Adrenal gland (tissue), 12 donors: ENCODE data around the gene CAND2. TPM values are rescaled to one million over a fixed set of nuclear protein-coding genes. Genes with fewer than 3 reads are reported as not detected.

Experiments
- DNase-seq, 7 donors: peaks; one replicate each; pipeline ENCODE4 v3.0.0-alpha.2; 2019 to 2020
- H3K27ac ChIP-seq, 5 donors: fragments of 200-600 bp; sonication (generic) in 4 of 5; 1 replicate in 3 of 5; 2 replicates in 2 of 5; pipeline versions ENCODE4 v1.5.1 to v1.8.0; 2016 to 2020; ENCODE audit warnings: mild to moderate bottlenecking in 1 of 5
- H3K27me3 ChIP-seq: fragments of 200-600 bp; 2 replicates; pipeline ENCODE4 v1.8.0; 2021
- H3K36me3 ChIP-seq, 2 donors: fragments of 200-600 bp; replicated peaks in 1 of 2; 1 replicate in 1 of 2; 2 replicates in 1 of 2; pipeline versions ENCODE4 v1.5.1 to v1.8.0; 2018 to 2022
- H3K4me1 ChIP-seq, 2 donors: fragments of 200-600 bp; replicated peaks in 1 of 2; 1 replicate in 1 of 2; 2 replicates in 1 of 2; pipeline versions ENCODE4 v1.5.1 to v1.8.0; 2018 to 2021
- H3K4me3 ChIP-seq, 4 donors: fragments of 200-600 bp; sonication (generic) in 3 of 4; one replicate each; pipeline ENCODE4 v1.5.1; 2016 to 2018
- H3K9me3 ChIP-seq, 3 donors: fragments of 200-600 bp; sonication (generic) in 1 of 3; replicated peaks in 1 of 3; 1 replicate in 2 of 3; 2 replicates in 1 of 3; pipeline versions ENCODE4 v1.5.1 to v1.8.0; 2016 to 2021
- CTCF ChIP-seq, 6 experiments: fragments of 450-650 bp in 4 of 6; fragments of 200-600 bp in 2 of 6; sonication (generic) in 1 of 6; IDR thresholded peaks; 1 replicate in 5 of 6; 2 replicates in 1 of 6; pipeline versions ENCODE4 v1.5.1 to v1.8.0; 2016 to 2021; ENCODE audit warnings: antibody characterized with exemption in 6 of 6, mild to moderate bottlenecking in 2 of 6, moderate library complexity in 1 of 6
- POLR2A ChIP-seq, 2 donors: fragments of 450-650 bp; IDR thresholded peaks; one replicate each; pipeline ENCODE4 v1.6.1; 2017; ENCODE audit warnings: antibody characterized with exemption in 2 of 2, mild to moderate bottlenecking in 2 of 2, moderate library complexity in 1 of 2
- WGBS, 4 donors: extraction: QIAGEN DNeasy Blood & Tissue Kit in 2 of 4; methylation state at CpG; one replicate each; pipeline versions ENCODE4 v1.1.5 to v1.1.7; 2013 to 2017; 5-methylcytosine and 5-hydroxymethylcytosine counted together
- intact Hi-C, 2 donors: fragments of 100-400 bp; cut with DNase I; formaldehyde crosslinking; loops; one replicate each; pipeline versions ENCODE4 v1.14.1 to v1.15.0; 2022 to 2023
- polyA plus RNA-seq, 3 donors: library from polyadenylated mRNA; stranded (reverse); fragments of 200-250 nt in 2 of 3; fragments of 350-450 nt in 1 of 3; fragmentation: Illumina TruSeq in 1 of 3; extraction: RNeasy Lipid Tissue Mini Kit (QIAGEN cat#74804) in 1 of 3; gene quantifications; one replicate each; pipeline ENCODE4 v1.2.3, GENCODE V29; 2013 to 2014
- total RNA-seq, 9 donors: library from RNA; depleted of rRNA in 4 of 9; stranded (reverse); fragments of >200 nt in 4 of 9; fragments of 120-200 nt in 1 of 9; fragmentation: NEBNext Ultra II Directional in 1 of 9; extraction: Animal tissue kit (Norgen Biotek cat#: 25700) in 1 of 9; gene quantifications; one replicate each; pipeline versions ENCODE4 v1.1.0 to v1.2.4, GENCODE V29; 2013 to 2023
- donor health status: healthy with polysubstance abuse.
- donor health status: Bipolar disorder and iron deficiency.
- donor health status: DM: yes; HTN: yes; CAD: no.
- donor health status: DM: no; HTN: no; CAD: no.
- donor health status: DM: no; HTN: no; CAD: no.
- donor health status: DM: yes; HTN: yes; CAD: no.

The CAND2 gene
- total and polyA plus RNA-seq, 12 donors = 1.1 to 17.9 (median 7.6) TPM

- Histone ChIP-seq H3K4me3 (no peak overlapping the region), H3K9me3 (no peaks in the 10 kb centered on the region), H3K27me3 (no peaks in the 10 kb centered on the region), H3K27ac (no peak overlapping the region), H3K4me1 (peaks cover 0 to 5% of the 10 kb centered on the region in 2 donors), H3K36me3 (peaks cover 0 to 22% of the 10 kb centered on the region in 2 donors)
- intact Hi-C loops = no loop called here
- 94 to 95% (median 94%) methylated on average over 21 to 24 of the region's 24 CpGs for WGBS, 4 donors
- TF ChIP-seq POLR2A (IDR thresholded peaks at IDR 0.05) = no peak
- TF ChIP-seq CTCF (IDR thresholded peaks at IDR 0.05) = no peak
- no peak for DNase-seq
Measured at GRCh38 chr3:12815078-12815477, 18.6 kb downstream of the CAND2 start.

GRCh38 chr3:12815719-12816118 lies 19.2 kb downstream of the CAND2 start:
- Histone ChIP-seq H3K4me1 (peaks cover 0 to 1% of the 10 kb centered on the region in 2 donors), H3K4me3 (no peak overlapping the region), H3K27ac (no peak overlapping the region), H3K9me3 (no peaks in the 10 kb centered on the region), H3K36me3 (peaks cover 0 to 22% of the 10 kb centered on the region in 2 donors), H3K27me3 (no peaks in the 10 kb centered on the region)
- intact Hi-C loops = no loop called here
- TF ChIP-seq CTCF (IDR thresholded peaks at IDR 0.05) (no peak), POLR2A (IDR thresholded peaks at IDR 0.05) (no peak)
- 89 to 95% (median 94%) methylated on average over 3 to 9 of the region's 9 CpGs for WGBS, 4 donors
- DNase-seq = no peak

GRCh38 chr3:12816521-12817342 lies 20.3 kb downstream of the CAND2 start:
- H3K4me1 ChIP-seq = peaks cover 0 to 4% of the 10 kb centered on the region in 2 donors

GRCh38 chr3:12817343-12817710 lies 20.8 kb downstream of the CAND2 start:
- H3K36me3 ChIP-seq = peaks cover 0 to 22% of the 10 kb centered on the region in 2 donors
- TF ChIP-seq POLR2A (IDR thresholded peaks at IDR 0.05) = no peak
- no peak for TF ChIP-seq CTCF (IDR thresholded peaks at IDR 0.05)

More at GRCh38 chr3:12816521-12817342, 20.3 kb downstream of the CAND2 start:
- no peaks in the 10 kb centered on the region for H3K27me3 ChIP-seq
- TF ChIP-seq CTCF (IDR thresholded peaks at IDR 0.05) (no peak), POLR2A (IDR thresholded peaks at IDR 0.05) (no peak)
- WGBS, 4 donors = 92 to 97% (median 94%) methylated on average over 14 to 34 of the region's 34 CpGs
- H3K36me3 ChIP-seq = peaks cover 0 to 22% of the 10 kb centered on the region in 2 donors
- H3K27ac ChIP-seq = no peak overlapping the region
- no peak for DNase-seq
- H3K4me3 ChIP-seq = no peak overlapping the region
- intact Hi-C loops = no loop called here
- H3K9me3 ChIP-seq = no peaks in the 10 kb centered on the region

More at GRCh38 chr3:12817343-12817710, 20.8 kb downstream of the CAND2 start:
- WGBS, 4 donors = 61 to 100% (median 67%) methylated on average over 1 to 16 of the region's 16 CpGs; no CpG with 5 or more reads in 1 of the 4 donors
- DNase-seq = no peak
- H3K27ac ChIP-seq = no peak overlapping the region
- peaks cover 0 to 4% of the 10 kb centered on the region in 2 donors for H3K4me1 ChIP-seq
- no peak overlapping the region for H3K4me3 ChIP-seq
- no peaks in the 10 kb centered on the region for H3K9me3 ChIP-seq
- intact Hi-C loops = no loop called here
- H3K27me3 ChIP-seq = no peaks in the 10 kb centered on the region
